Duodenal mucosa (tissue), 2 donors: ENCODE measurements around the gene HDC.

Experiments
- H3K27ac ChIP-seq: one replicate; pipeline ENCODE4 v1.7.0; 2013; ENCODE audit warnings: low read depth, low read length
- H3K27me3 ChIP-seq, 2 donors: one replicate each; pipeline ENCODE4 v1.7.0; 2013; ENCODE audit warnings: low read length in 2 of 2, control low read depth in 1 of 2; ENCODE audit not compliant: insufficient read depth in 2 of 2, control insufficient read depth in 1 of 2
- H3K36me3 ChIP-seq, 2 donors: one replicate each; pipeline ENCODE4 v1.7.0; 2013; ENCODE audit warnings: low read length in 2 of 2, control low read depth in 1 of 2; ENCODE audit not compliant: insufficient read depth in 2 of 2, control insufficient read depth in 1 of 2
- H3K4me1 ChIP-seq, 2 donors: one replicate each; pipeline ENCODE4 v1.7.0; 2013; ENCODE audit warnings: low read length in 2 of 2, control low read depth in 1 of 2; ENCODE audit not compliant: insufficient read depth in 2 of 2, control insufficient read depth in 1 of 2
- H3K4me3 ChIP-seq, 2 donors: one replicate each; pipeline ENCODE4 v1.7.0; 2013; ENCODE audit warnings: low read length in 2 of 2, low read depth in 1 of 2
- H3K9ac ChIP-seq, 2 donors: one replicate each; pipeline ENCODE4 v1.7.0; 2013; ENCODE audit warnings: low read length in 2 of 2, low read depth in 1 of 2
- H3K9me3 ChIP-seq, 2 donors: one replicate each; pipeline ENCODE4 v1.7.0; 2013; ENCODE audit warnings: low read length in 2 of 2, control low read depth in 1 of 2; ENCODE audit not compliant: control insufficient read depth in 1 of 2

HDC gene

DNA sequence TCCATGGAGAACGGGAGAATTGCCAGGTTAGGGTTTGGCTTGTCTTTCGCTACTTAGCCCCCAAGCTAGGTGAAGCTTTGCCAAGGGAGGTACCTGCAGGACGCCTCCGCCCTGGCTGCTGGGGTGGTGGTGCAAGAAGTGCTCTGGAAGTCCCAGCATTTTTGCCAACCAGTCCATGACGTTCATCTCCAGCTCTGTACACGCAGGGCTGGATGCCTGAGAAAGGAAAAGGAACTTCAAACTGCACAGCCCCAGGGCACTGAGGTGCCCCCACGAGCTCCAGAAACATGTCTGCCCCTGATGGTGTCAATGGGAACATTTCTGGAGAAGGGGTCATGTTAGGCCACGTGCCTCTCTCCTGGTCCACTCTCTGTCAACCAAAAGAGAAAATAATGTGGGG, 8.2 kb downstream of the HDC start:
- peaks cover 0 to 2% of the 10 kb centered on the region in 2 donors for H3K4me1 ChIP-seq
- H3K36me3 ChIP-seq, result no peaks in the 10 kb centered on the region
- H3K4me3 ChIP-seq, result no peak overlapping the region

DNA sequence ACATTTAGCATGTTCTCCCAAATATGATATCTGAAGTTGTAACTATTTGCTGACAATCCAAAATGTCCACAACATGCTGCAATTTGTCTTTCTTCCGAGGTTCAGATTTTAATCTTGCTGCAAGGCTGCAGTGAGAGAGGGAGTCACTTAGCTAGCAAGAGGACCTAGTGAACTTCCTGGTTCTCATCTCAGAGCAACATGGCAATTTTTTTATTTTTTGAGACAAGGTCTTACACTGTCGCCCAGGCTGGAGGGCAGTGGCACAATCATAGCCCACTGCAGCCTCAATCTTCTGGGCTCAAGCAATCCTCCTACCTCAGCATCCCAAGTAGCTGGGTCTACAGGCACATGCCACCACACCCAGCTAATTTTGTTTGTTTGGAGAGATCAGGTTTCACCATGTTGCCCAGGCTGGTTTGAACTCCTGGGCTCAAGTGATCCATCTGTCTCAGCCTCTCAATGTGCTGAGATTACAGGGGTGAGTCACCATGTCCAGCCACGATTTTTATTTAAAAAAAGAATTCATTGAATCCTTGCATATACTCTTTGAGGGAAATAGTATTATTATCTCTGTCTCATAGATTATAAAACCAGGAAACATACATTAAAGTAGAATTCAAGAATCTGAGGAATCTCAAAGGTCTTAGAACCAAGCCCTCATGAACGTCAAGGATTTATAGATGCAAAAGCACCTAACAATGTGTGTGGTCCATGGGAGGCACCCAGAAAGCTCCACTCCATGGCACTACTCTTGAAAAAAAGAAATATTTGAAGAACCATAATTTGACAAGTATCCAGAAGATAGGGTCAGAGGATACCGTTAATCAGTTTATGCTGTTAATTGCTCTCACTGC, 9.1 kb downstream of the HDC start:
- Histone ChIP-seq H3K27me3 (no peaks in the 10 kb centered on the region), H3K4me1 (no peaks in the 10 kb centered on the region), H3K27ac (no peak overlapping the region), H3K4me3 (no peak overlapping the region), H3K9me3 (no peaks in the 10 kb centered on the region), H3K9ac (no peak overlapping the region), H3K36me3 (no peaks in the 10 kb centered on the region)

More for the DNA sequence above, 8.2 kb downstream of the HDC start:
- no peak overlapping the region for H3K9ac ChIP-seq
- no peak overlapping the region for H3K27ac ChIP-seq
- H3K27me3 ChIP-seq, result no peaks in the 10 kb centered on the region
- no peaks in the 10 kb centered on the region for H3K9me3 ChIP-seq

GRCh38 chr15:50252556-50252955, 13.0 kb downstream of the HDC start:
- peaks cover 6 to 9% of the 10 kb centered on the region in 2 donors for H3K4me1 ChIP-seq
- H3K36me3 ChIP-seq, result no peaks in the 10 kb centered on the region
- no peak overlapping the region for H3K27ac ChIP-seq
- no peaks in the 10 kb centered on the region for H3K9me3 ChIP-seq
- H3K4me3 ChIP-seq, result no peak overlapping the region
- H3K27me3 ChIP-seq, result no peaks in the 10 kb centered on the region
- H3K9ac ChIP-seq, result no peak overlapping the region

DNA sequence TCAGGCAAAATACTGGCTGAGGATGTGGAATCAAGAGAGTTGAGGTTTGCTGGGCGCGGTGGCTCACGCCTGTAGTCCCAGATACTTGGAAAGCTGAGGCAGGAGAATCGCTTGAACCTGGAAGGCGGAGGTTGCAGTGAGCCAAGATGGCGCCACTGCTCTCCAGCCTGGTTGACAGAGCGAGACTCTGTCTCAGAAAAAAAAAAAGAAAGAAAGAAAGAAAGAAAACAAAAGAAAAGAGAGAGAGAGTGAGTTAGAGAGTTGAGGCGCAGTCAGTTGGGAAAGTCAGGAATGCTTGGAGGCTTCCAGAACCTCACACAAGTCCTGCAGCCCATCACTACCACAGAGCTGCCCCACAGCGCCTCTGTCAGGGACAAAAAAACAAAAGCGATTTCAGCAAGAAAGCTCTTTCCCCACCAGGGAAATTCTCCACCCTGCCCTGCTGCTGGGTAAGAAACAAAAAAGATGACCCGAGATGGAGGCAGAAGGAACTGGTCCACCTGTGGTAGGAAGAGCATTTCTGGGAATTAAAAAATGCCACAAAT, 13.8 kb downstream of the HDC start:
- Histone ChIP-seq H3K4me3 (no peak overlapping the region), H3K36me3 (no peaks in the 10 kb centered on the region), H3K9me3 (no peaks in the 10 kb centered on the region), H3K4me1 (peaks cover 9 to 11% of the 10 kb centered on the region in 2 donors), H3K9ac (no peak overlapping the region), H3K27me3 (no peaks in the 10 kb centered on the region), H3K27ac (no peak overlapping the region)

GRCh38 chr15:50250760-50251394, 14.6 kb downstream of the HDC start:
- Histone ChIP-seq H3K9ac (no peak overlapping the region), H3K4me3 (no peak overlapping the region), H3K9me3 (no peaks in the 10 kb centered on the region), H3K27me3 (no peaks in the 10 kb centered on the region), H3K27ac (no peak overlapping the region), H3K4me1 (peaks cover 9 to 11% of the 10 kb centered on the region in 2 donors), H3K36me3 (no peaks in the 10 kb centered on the region)

DNA sequence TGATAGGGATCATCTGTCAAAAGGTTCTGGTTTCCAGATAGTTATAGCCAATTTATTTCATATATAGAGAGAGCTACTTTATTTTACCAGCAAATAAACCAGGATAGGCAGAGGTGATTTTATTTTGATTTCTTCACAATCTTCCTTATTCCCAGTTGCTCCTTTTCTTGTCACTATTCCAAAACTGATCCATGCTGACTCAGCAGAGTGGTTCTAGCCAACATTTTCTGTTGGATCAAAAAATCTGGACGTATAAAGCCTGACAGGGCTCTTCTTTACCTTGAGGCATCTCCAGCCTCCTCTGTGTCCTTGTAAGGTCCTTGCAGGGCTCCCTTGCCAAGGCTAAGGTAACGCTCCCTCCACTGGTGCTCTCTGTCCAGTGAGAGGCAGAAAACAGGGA, 15.8 kb downstream of the HDC start:
- H3K4me1 ChIP-seq, result peaks cover 9 to 11% of the 10 kb centered on the region in 2 donors
- no peaks in the 10 kb centered on the region for H3K36me3 ChIP-seq
- H3K4me3 ChIP-seq, result no peak overlapping the region
- H3K27ac ChIP-seq, result no peak overlapping the region
- no peak overlapping the region for H3K9ac ChIP-seq
- no peaks in the 10 kb centered on the region for H3K27me3 ChIP-seq
- no peaks in the 10 kb centered on the region for H3K9me3 ChIP-seq

GRCh38 chr15:50248994-50249582, 16.4 kb downstream of the HDC start:
- H3K9me3 ChIP-seq, result no peaks in the 10 kb centered on the region
- no peak overlapping the region for H3K4me3 ChIP-seq
- no peaks in the 10 kb centered on the region for H3K27me3 ChIP-seq
- peaks cover 9 to 11% of the 10 kb centered on the region in 2 donors for H3K4me1 ChIP-seq
- no peak overlapping the region for H3K9ac ChIP-seq
- H3K36me3 ChIP-seq, result no peaks in the 10 kb centered on the region
- no peak overlapping the region for H3K27ac ChIP-seq

DNA sequence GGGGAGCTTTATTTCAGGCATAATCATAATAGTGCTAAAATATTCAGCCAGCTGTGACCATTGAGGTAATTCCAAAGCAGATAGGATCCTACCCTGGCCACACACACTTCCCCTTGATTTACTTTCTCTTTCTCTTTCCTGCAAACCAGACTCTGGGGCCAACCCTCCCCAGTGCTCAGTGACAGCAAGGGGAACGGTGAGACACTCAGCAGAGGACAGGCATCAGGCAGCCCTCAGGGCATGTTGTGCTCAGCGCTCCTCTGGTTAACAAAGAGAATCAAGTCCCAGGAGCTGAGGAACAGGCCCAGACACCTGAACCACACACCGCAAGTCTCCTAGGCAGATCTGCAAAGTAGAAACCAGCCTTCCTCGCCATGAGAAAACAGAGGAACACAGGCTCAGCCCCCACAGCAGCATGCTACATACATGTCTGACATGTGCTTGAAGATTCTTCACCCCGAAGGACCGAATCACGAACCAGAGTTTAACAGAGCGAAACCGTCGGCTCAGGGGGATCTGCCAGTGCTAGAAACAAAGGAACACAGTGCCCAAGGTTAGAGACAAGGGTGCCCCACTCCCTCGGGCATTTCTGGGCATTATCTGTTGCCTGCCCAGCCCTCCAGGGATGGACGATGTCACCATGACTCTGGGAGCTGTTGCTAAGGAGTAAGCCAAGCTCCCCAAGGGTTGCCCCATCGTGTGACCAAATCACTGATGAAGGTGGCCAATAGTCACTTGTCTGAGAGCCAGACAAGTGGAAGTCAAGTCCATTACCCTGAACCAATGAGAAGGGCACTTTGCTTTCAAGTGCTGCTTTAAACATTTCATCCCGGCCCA, 17.5 kb downstream of the HDC start:
- Histone ChIP-seq H3K9me3 (no peaks in the 10 kb centered on the region), H3K27me3 (no peaks in the 10 kb centered on the region), H3K9ac (no peak overlapping the region), H3K27ac (peak overlapping the region; percentile 20), H3K4me1 (peaks cover 9 to 11% of the 10 kb centered on the region in 2 donors), H3K36me3 (no peaks in the 10 kb centered on the region), H3K4me3 (peak overlapping the region; percentile 37 to 48)

DNA sequence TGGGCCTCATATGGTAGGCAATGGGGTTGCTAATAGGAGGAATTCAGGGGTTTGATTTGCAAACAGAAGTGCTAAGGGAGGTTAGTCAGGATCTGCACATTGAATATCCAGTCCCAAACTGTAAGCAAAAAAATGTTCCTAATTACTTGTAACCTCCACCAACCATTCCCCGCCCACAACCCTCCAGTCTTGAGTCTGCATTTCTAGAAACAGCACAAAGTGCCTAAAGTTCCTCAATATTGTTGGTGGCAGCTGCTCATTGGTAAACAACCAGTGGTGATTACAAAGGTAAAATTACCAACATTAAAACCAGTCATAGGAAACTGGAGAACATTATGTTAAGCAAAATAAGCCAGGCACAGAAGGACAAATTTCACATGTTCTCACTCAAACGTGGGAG, 18.9 kb downstream of the HDC start:
- Histone ChIP-seq H3K27ac (no peak overlapping the region), H3K4me3 (no peak overlapping the region), H3K36me3 (no peaks in the 10 kb centered on the region), H3K4me1 (peaks cover 9 to 11% of the 10 kb centered on the region in 2 donors), H3K9me3 (no peaks in the 10 kb centered on the region), H3K27me3 (no peaks in the 10 kb centered on the region), H3K9ac (no peak overlapping the region)
